ENCODE measurements around the gene UBA5.
A peak's percentile ranks its signal among the peaks of the same experiment; 100 is the strongest.
"Not testable (repeated sequence)": the region's sequence is repeated elsewhere in the genome, so short reads cannot be mapped to it uniquely, and the experiment has no call there.

UBA5 gene

GRCh38 chr3:132660052-132660810 is at the start of gene UBA5:
UBA5 (plus strand) TSS chr3:132660329; CDS start chr3:132660538, 209 bp downstream.
- peak in 53 of 56 donors; percentile 6 to 86 (median 61) for DNase-seq

GRCh38 chr3:132615301-132615700 is 44.8 kb upstream of the UBA5 start:
- DNase-seq: not testable (repeated sequence)

- no peak for DNase-seq
Observed at GRCh38 chr3:132615881-132616280, 44.2 kb upstream of the UBA5 start.

DNA sequence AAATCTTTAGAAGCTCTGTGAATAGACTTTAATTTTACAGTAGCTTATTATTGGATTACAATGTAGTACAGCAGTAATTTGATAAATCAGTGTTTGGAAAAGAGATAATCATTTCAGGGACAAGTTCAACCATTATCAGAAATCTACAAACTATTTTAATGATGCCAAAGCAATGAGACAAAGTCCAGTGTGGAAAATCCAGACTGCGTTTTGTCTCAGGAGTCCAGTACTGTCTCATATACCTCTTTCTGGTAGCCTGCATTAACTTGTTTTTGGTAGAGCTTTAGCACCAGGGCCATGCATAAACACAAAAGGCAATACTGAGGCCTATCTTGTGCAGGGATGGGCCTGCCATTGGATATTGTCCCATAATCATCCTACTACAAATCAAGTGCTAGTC is 43.3 kb upstream of the UBA5 start:
- DNase-seq: no peak

DNA sequence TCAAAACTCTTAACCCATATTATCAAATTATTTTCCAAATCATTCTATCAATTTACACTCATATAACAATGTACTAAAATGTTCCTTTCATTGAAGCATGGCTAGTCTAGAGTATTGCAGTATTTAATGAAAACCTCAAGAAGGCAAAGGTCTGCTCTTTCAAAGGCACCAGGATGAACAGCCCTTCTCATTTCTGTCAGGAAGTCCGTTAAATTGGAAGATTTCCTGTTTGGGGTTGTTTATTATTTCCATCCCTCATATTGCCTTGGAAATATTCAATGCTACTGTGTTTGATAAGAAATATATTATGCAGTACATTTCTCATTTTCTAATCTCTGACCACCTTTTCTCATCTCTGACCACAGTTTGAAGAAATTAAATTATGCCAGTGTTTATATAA is 38.0 kb upstream of the UBA5 start:
- DNase-seq: no peak

DNA sequence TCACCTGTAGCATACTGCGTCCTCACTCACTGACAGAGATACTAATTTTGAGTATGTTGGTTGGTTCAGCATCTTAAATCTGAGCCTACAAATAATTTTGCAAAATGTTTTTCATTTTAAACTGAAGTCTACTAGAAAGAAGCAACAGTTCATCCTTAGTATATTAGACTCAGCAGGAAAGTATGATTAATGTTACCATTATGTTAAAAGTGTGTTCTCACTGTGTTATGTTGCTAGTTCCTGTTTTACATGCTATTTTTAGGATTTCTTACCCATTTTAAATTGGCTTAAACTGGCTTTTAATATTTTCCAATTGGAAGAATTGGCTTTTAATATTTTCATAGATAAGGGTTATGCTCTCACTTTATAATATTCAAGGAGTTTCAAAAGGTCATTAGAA is 37.4 kb upstream of the UBA5 start:
- no peak for DNase-seq

DNA sequence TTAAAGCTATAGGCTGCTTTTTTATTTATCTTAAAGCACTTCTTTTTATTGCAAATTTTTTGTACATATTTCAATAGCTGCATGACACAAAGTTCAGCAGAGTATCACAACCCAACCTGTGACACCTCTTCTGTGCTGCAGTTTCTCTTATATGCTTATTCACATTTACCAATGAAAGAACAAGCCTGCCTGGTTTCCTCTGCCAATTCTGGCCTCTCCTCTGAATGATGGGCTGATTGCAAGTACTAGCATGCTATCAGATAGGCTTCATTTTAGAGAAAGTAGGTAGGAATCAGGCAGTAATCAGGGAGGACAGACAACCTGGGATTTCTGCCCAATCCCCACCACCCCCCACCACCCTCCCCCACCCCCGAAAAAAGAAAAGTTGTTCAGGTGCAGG is 36.5 kb upstream of the UBA5 start:
- no peak for DNase-seq

- no peak for DNase-seq
Observed at GRCh38 chr3:132624790-132625189, 35.3 kb upstream of the UBA5 start.

DNA sequence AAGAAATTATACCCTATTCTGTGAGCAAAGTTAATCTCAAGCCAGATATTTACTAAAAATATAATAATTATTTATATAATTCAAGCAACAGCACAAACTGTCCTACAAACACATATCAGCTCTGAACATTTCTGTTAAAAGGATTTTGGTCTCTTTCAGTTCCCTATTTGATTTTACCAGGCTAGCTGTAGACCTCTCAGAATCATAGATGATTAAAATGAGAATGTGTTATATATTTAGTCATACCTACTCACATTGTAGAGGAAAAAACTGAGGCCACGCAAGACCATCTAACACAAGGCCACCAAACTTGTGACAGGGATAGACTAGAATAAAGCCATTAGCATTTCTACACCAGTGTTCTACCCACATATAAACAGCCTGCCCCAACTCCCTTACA is 34.5 kb upstream of the UBA5 start:
- no peak for DNase-seq

- no peak for DNase-seq
Observed at GRCh38 chr3:132626955-132627354, 33.2 kb upstream of the UBA5 start.

- no peak for DNase-seq
Observed at GRCh38 chr3:132628157-132628556, 32.0 kb upstream of the UBA5 start.

DNA sequence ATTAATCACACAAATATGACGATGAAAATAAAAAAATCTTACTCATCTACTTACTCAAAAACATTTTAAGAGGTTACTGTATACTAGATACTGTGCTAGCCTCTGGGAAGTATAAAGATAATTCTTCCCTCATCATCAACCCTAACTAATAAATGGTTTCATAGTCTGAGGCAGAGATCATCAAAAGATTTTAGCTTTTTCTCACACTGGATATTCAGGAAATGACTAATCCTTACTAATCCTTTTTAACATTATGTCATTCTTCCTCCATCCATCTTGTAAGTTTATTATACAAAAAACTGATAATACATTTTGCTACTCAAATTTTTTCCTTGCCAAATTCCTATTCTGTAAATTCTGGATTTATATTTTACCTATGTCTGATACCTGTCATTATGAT is 30.2 kb upstream of the UBA5 start:
- DNase-seq: no peak

- no peak for DNase-seq
Observed at GRCh38 chr3:132630612-132631011, 29.5 kb upstream of the UBA5 start.

DNA sequence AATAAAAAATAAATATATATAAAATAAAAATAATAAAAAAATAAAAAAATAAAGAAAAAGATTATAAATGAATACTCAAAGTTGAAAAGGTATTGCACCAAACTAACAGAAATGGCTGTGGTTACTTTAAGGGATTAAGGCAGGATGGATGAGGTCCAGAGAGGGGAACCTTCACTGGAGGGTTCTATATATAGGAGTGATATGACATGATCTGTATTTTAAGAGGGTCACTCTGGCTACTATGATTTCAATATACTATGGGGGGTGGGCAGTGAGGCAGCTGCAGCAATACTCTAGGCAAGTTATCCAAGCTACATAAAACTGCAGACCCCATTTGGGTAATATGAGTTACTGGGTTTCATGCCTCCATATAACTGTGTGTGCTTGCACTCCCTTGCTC is 25.1 kb upstream of the UBA5 start:
- no peak for DNase-seq

- no peak for DNase-seq
Observed at GRCh38 chr3:132637590-132637989, 22.5 kb upstream of the UBA5 start.

GRCh38 chr3:132638706-132639105 is 21.4 kb upstream of the UBA5 start:
- DNase-seq: no peak

GRCh38 chr3:132641427-132641826 is 18.7 kb upstream of the UBA5 start:
- DNase-seq: not testable (repeated sequence)

- no peak for DNase-seq
Observed at GRCh38 chr3:132641837-132642538, 18.1 kb upstream of the UBA5 start.

DNA sequence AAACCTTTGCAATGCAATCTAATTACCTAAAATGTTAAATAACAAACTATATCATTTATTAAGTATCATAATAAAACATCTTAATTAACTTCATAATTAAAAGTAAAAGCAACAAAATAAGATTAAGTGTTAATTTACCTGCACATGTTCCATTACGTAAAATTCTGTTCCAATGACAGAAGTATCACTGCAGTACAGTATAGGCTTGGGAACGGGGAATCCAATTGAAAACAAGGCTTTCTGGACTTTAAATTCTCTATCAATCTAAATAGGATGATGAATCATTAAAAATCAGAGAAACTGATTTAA is 17.6 kb upstream of the UBA5 start:
- no peak for DNase-seq

DNA sequence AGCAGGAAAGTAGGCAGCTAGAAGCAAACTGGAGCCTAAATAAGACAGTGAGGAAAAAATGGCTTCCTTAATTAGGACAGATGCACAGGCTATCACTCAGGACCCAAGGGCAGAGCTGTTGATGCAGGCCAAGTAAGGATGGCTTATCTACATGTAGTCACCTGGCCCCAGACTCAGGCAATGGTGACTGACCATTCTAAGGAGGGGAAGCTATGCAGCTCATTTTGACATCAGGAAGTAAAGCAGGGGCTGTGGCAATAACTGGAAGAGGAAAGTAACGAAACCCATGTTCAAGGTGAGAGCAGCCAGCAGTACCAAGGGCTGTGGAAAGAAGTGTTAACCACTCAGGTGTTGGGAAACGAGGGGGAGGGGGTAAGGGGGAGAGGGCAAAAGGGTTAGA is 16.8 kb upstream of the UBA5 start:
- DNase-seq: no peak

GRCh38 chr3:132645058-132645457 is 15.1 kb upstream of the UBA5 start:
- no peak for DNase-seq

DNA sequence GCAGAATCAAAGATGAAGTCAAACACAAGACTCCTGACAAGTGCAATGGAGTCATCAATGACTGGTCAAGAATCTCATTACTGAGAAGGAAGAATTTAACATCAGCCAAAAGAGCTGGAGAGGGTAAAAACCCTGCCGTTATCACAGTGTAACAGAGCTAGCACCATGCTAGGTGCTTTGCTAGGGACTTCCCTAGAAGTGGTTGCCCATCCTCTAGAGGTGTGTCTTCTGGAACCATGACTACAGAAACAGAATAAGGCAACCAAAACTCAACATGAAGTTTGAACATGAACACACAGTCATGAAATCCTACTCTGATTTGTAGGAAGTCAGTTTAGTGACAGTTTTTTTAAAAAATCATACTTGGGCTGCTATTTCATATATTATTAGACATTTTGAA is 10.0 kb upstream of the UBA5 start:
- DNase-seq: no peak

- no peak for DNase-seq
Observed at GRCh38 chr3:132652640-132653270, 7.4 kb upstream of the UBA5 start.
